ENCODE measurements around the gene ANP32E.

GRCh38 chr1:150235294-150235851, 539 bp downstream of the ANP32E start:
- TF ChIP-seq POLR2A (IDR thresholded peaks at IDR 0.05) = no peak
- no peak for TF ChIP-seq CTCF (IDR thresholded peaks at IDR 0.05)
